Endodermal cell (in vitro differentiated cells): Measurements from ENCODE around the gene CACNA1D. TPM values are rescaled to one million over a fixed set of nuclear protein-coding genes. Genes with fewer than 3 reads are reported as not detected.
A peak's percentile ranks its signal among the peaks of the same experiment; 100 is the strongest.

ENCODE experiments used
- DNase-seq: peaks from one replicate; pipeline ENCODE4 v3.0.0-alpha.2; 2017
- H3K27ac ChIP-seq: 2 replicates; pipeline ENCODE4 v1.5.1; 2013; ENCODE audit warnings: mild to moderate bottlenecking, low read depth, low read length, moderate library complexity
- H3K27me3 ChIP-seq: 2 replicates; pipeline ENCODE4 v1.6.1; 2013; ENCODE audit warnings: mild to moderate bottlenecking, low read length, moderate library complexity; ENCODE audit not compliant: insufficient read depth, control insufficient read depth, poor library complexity, severe bottlenecking
- H3K36me3 ChIP-seq: 2 replicates; pipeline ENCODE4 v1.7.0; 2013; ENCODE audit warnings: mild to moderate bottlenecking, low read length, moderate library complexity; ENCODE audit not compliant: control insufficient read depth, insufficient read depth
- H3K4me1 ChIP-seq: one replicate; pipeline ENCODE4 v1.7.0; 2013; ENCODE audit warnings: low read length; ENCODE audit not compliant: control insufficient read depth, insufficient read depth
- H3K4me3 ChIP-seq: 2 replicates; pipeline ENCODE4 v1.5.1; 2013; ENCODE audit warnings: mild to moderate bottlenecking, low read length, moderate library complexity
- H3K9ac ChIP-seq: 2 replicates; pipeline ENCODE4 v1.6.1; 2013; ENCODE audit warnings: mild to moderate bottlenecking, low read length, moderate library complexity; ENCODE audit not compliant: poor library complexity, severe bottlenecking; ENCODE audit errors: extremely low read depth
- H3K9me3 ChIP-seq: 2 replicates; pipeline ENCODE4 v1.6.1; 2013; ENCODE audit warnings: mild to moderate bottlenecking, low read length, moderate library complexity; ENCODE audit not compliant: control insufficient read depth
- H3K27ac Mint-ChIP-seq: 2 replicates; pipeline ENCODE4 v1.8.0; 2020; ENCODE audit warnings: mixed read lengths
- H3K27me3 Mint-ChIP-seq: 2 replicates; pipeline ENCODE4 v1.8.0; 2021; ENCODE audit warnings: mild to moderate bottlenecking, mixed read lengths; ENCODE audit not compliant: insufficient read depth
- H3K36me3 Mint-ChIP-seq: 2 replicates; pipeline ENCODE4 v1.8.0; 2020; ENCODE audit warnings: low read depth, mixed read lengths
- H3K4me1 Mint-ChIP-seq: 2 replicates; pipeline ENCODE4 v1.8.0; 2020; ENCODE audit warnings: mixed read lengths
- H3K4me3 Mint-ChIP-seq: 2 replicates; pipeline ENCODE4 v1.8.0; 2020; ENCODE audit warnings: mild to moderate bottlenecking, moderate library complexity, mixed read lengths
- H3K9me3 Mint-ChIP-seq: 2 replicates; pipeline ENCODE4 v1.8.0; 2020; ENCODE audit warnings: mild to moderate bottlenecking, mixed read lengths
- WGBS, 2 experiments: methylation state at CpG; one replicate each; pipeline versions ENCODE4 v1.1.5 to v1.1.7; 2013; ENCODE audit warnings: missing lambda C conversion rate in 2 of 2, mixed read lengths in 1 of 2; ENCODE audit not compliant: insufficient coverage in 1 of 2, insufficient read length in 1 of 2; 5-methylcytosine and 5-hydroxymethylcytosine counted together
- total RNA-seq, 2 donors: library from RNA; stranded (reverse); fragmentation: NEBNext Ultra II Directional in 1 of 2; extraction: Animal tissue kit (Norgen Biotek cat#: 25700) in 1 of 2; gene quantifications; 2 replicates in 1 of 2; 3 replicates in 1 of 2; pipeline ENCODE4 v1.2.1, GENCODE V29; 2021
- TF ChIP-seq, protein P1 (sequence below): fragments of 200-600 bp; sonication (generic); conservative IDR thresholded peaks from 2 replicates; pipeline ENCODE4 v1.5.0; 2021; ENCODE audit warnings: antibody characterized with exemption, mild to moderate bottlenecking

CACNA1D gene
- total RNA-seq, 2 donors from 2014 or later = 2.2 to 3.8 TPM

DNA sequence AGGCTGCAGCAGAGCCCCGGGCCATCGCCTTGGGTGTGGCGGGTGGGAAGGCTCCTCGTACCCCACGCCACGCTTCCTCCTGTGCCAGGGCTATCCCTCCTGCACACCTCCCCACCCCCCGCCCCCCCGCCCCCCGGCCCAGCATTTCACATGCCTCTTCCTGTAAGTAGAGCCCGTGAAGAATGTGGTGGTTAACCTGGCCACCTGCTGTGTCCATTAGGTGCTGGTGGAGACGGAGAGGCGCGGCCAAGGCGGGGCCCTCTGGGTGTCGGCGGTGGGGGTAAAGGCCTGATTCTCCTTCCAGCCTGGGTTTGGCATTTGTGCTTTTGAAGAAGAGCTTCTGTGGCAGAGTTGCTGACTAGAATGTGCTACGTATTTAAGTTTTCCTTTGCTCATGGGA is 224.1 kb downstream of the CACNA1D start:
- Histone ChIP-seq H3K27me3 (peaks cover 17% of the 10 kb centered on the region), H3K4me3 (no peak overlapping the region), H3K4me1 (no peaks in the 10 kb centered on the region), H3K9me3 (no peaks in the 10 kb centered on the region), H3K9ac (no peak overlapping the region), H3K36me3 (no peaks in the 10 kb centered on the region), H3K27ac (no peak overlapping the region)
- DNase-seq = peak; percentile 83
- H3K4me1 Mint-ChIP-seq = peaks cover 17% of the 10 kb centered on the region
- H3K27me3 Mint-ChIP-seq = peaks cover 10% of the 10 kb centered on the region
- H3K4me3 Mint-ChIP-seq = no peak overlapping the region
- H3K27ac Mint-ChIP-seq = no peak overlapping the region
- WGBS, 2 experiments = 81 to 86% methylated on average over 7 to 10 of the region's 17 CpGs
- TF ChIP-seq, protein P1, sequence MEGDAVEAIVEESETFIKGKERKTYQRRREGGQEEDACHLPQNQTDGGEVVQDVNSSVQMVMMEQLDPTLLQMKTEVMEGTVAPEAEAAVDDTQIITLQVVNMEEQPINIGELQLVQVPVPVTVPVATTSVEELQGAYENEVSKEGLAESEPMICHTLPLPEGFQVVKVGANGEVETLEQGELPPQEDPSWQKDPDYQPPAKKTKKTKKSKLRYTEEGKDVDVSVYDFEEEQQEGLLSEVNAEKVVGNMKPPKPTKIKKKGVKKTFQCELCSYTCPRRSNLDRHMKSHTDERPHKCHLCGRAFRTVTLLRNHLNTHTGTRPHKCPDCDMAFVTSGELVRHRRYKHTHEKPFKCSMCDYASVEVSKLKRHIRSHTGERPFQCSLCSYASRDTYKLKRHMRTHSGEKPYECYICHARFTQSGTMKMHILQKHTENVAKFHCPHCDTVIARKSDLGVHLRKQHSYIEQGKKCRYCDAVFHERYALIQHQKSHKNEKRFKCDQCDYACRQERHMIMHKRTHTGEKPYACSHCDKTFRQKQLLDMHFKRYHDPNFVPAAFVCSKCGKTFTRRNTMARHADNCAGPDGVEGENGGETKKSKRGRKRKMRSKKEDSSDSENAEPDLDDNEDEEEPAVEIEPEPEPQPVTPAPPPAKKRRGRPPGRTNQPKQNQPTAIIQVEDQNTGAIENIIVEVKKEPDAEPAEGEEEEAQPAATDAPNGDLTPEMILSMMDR = no peak
- H3K9me3 Mint-ChIP-seq = no peaks in the 10 kb centered on the region
- no peaks in the 10 kb centered on the region for H3K36me3 Mint-ChIP-seq

DNA sequence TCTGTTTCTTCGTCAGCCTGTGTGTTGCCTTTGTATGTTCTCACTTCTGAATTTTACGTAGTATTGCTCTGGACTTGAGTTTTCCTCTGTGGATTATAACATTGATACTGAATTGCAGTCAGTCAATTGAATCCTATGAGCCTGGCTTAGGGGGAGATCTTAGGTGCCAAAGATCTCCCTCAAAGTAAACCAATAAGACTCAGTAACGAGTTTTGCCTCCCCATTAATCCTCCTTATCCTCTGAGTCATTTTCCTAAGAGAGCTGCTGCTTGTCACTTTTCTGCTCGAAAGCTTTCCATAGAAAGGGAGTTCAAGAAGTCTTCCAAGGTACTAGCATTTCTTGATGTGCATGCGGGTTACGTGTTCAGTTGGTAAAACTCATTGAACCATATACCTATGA is 225.4 kb downstream of the CACNA1D start:
- Histone ChIP-seq H3K36me3 (no peaks in the 10 kb centered on the region), H3K9me3 (no peaks in the 10 kb centered on the region), H3K27ac (no peak overlapping the region), H3K4me1 (no peaks in the 10 kb centered on the region), H3K27me3 (peaks cover 24% of the 10 kb centered on the region), H3K4me3 (no peak overlapping the region), H3K9ac (no peak overlapping the region)
- H3K4me3 Mint-ChIP-seq = no peak overlapping the region
- H3K4me1 Mint-ChIP-seq = peaks cover 17% of the 10 kb centered on the region
- TF ChIP-seq, protein P1 = no peak
- no peaks in the 10 kb centered on the region for H3K36me3 Mint-ChIP-seq
- H3K27ac Mint-ChIP-seq = no peak overlapping the region
- 79 to 83% methylated on average over 5 to 6 of the region's 6 CpGs for WGBS, 2 experiments
- H3K9me3 Mint-ChIP-seq = no peaks in the 10 kb centered on the region
- H3K27me3 Mint-ChIP-seq = peaks cover 10% of the 10 kb centered on the region
- peak; percentile 27 for DNase-seq

- Mint-ChIP-seq H3K4me3 (no peak overlapping the region), H3K4me1 (peaks cover 11% of the 10 kb centered on the region), H3K27me3 (peaks cover 8% of the 10 kb centered on the region), H3K27ac (no peak overlapping the region), H3K9me3 (no peaks in the 10 kb centered on the region), H3K36me3 (no peaks in the 10 kb centered on the region)
- Histone ChIP-seq H3K4me1 (no peaks in the 10 kb centered on the region), H3K9me3 (no peaks in the 10 kb centered on the region), H3K27ac (no peak overlapping the region), H3K27me3 (peaks cover 24% of the 10 kb centered on the region), H3K36me3 (no peaks in the 10 kb centered on the region), H3K4me3 (no peak overlapping the region), H3K9ac (no peak overlapping the region)
- TF ChIP-seq, protein P1 = peak; percentile 13
- WGBS, 2 experiments = 76 to 100% methylated on average over 3 to 6 of the region's 6 CpGs
- peak; percentile 66 for DNase-seq
These were observed 227.0 kb downstream of the CACNA1D start for GRCh38 chr3:53721187-53722119.
